Mesendoderm (in vitro differentiated cells): ENCODE measurements around the gene UBASH3A.

Experiments
- DNase-seq: peaks from one replicate; pipeline ENCODE4 v3.0.0; 2013
- H2AK5ac ChIP-seq: 2 replicates; pipeline ENCODE4 v1.6.1; 2013; ENCODE audit warnings: low read length, inconsistent platforms
- H2BK120ac ChIP-seq: 2 replicates; pipeline ENCODE4 v1.6.1; 2013; ENCODE audit warnings: low read depth, mild to moderate bottlenecking, low read length, moderate library complexity, mixed read lengths
- H2BK15ac ChIP-seq: replicated peaks from 2 replicates; pipeline ENCODE4 v1.6.1; 2013; ENCODE audit warnings: low read depth, mild to moderate bottlenecking, moderate library complexity
- H2BK5ac ChIP-seq: 2 replicates; pipeline ENCODE4 v1.6.1; 2013; ENCODE audit warnings: low read length, inconsistent platforms
- H3K18ac ChIP-seq: 2 replicates; pipeline ENCODE4 v1.6.1; 2013; ENCODE audit warnings: mild to moderate bottlenecking, low read length, mixed read lengths
- H3K23ac ChIP-seq: one replicate; pipeline ENCODE4 v1.6.1; 2013; ENCODE audit warnings: low read length
- H3K27ac ChIP-seq: 2 replicates; pipeline ENCODE4 v1.5.1; 2013; ENCODE audit warnings: low read depth, mild to moderate bottlenecking, inconsistent platforms, low read length, moderate library complexity
- H3K27me3 ChIP-seq: 2 replicates; pipeline ENCODE4 v1.6.1; 2013; ENCODE audit warnings: low read length, control low read depth, mild to moderate bottlenecking, inconsistent platforms; ENCODE audit not compliant: insufficient read depth, poor library complexity
- H3K36me3 ChIP-seq: 2 replicates; pipeline ENCODE4 v1.6.1; 2013; ENCODE audit warnings: low read length, inconsistent platforms; ENCODE audit not compliant: control insufficient read depth, insufficient read depth
- H3K4ac ChIP-seq: one replicate; pipeline ENCODE4 v1.6.1; 2013; ENCODE audit warnings: low read depth, mild to moderate bottlenecking, low read length, moderate library complexity
- H3K4me1 ChIP-seq: 2 replicates; pipeline ENCODE4 v1.6.1; 2013; ENCODE audit warnings: low read depth, low read length, inconsistent platforms; ENCODE audit not compliant: control insufficient read depth
- H3K4me2 ChIP-seq: 2 replicates; pipeline ENCODE4 v1.6.1; 2013; ENCODE audit warnings: low read length
- H3K4me3 ChIP-seq: 2 replicates; pipeline ENCODE4 v1.5.1; 2013; ENCODE audit warnings: mild to moderate bottlenecking, low read length
- H3K56ac ChIP-seq: one replicate; pipeline ENCODE4 v1.6.1; 2013; ENCODE audit warnings: low read length
- H3K79me1 ChIP-seq: 2 replicates; pipeline ENCODE4 v1.6.1; 2013; ENCODE audit warnings: low read length, inconsistent platforms
- H3K79me2 ChIP-seq: 2 replicates; pipeline ENCODE4 v1.6.1; 2013; ENCODE audit warnings: mild to moderate bottlenecking, low read length; ENCODE audit not compliant: control insufficient read depth, insufficient read depth
- H3K9ac ChIP-seq: 2 replicates; pipeline ENCODE4 v1.6.1; 2013; ENCODE audit warnings: low read length, inconsistent platforms
- H4K5ac ChIP-seq: one replicate; pipeline ENCODE4 v1.6.1; 2013; ENCODE audit warnings: low read length
- H4K8ac ChIP-seq: one replicate; pipeline ENCODE4 v1.6.1; 2013; ENCODE audit warnings: low read depth, mild to moderate bottlenecking, control low read depth, low read length, moderate library complexity
- WGBS: extraction: QIAGEN DNeasy Blood & Tissue Kit; methylation state at CpG from one replicate; pipeline ENCODE4 v1.1.7; 2013; ENCODE audit warnings: low lambda C conversion rate, missing lambda C conversion rate; ENCODE audit not compliant: insufficient coverage; ENCODE audit errors: extremely low coverage; 5-methylcytosine and 5-hydroxymethylcytosine counted together

UBASH3A gene

DNA sequence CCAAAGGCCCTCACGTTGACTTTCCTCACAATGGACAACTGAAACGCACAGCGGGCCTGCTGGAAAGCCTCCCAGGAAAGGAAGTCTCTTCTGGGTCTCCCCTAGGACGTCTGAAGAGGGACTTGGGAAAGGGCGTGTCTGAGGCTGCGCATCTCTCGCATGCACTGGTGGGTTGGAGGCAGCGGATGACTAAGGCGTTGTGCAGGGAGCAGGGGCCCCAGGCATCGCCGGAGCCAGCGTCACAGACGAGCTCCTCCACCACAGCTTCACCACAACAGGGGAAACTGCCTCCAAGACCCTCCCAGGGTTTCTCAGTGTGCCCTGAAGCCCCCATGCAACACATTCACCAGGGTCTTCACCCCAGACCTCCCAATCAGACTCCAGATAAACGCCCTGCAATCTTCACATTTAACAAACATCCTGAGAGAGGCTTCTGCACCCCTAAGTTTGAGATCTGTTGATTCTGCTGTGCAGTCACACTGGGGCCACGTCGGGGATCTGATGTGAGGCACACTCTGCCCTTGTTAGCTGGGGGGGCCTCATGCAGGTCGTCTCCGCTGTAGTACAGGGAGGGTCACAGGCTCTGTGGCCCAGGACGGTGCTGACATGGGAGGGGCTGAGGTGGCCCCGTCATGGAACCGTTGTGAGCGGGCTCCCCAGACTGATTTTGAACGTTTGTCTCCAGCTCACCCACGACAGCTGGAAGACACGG lies 30.4 kb upstream of the UBASH3A start:
- no peaks in the 10 kb centered on the region for H3K79me1 ChIP-seq
- no peaks in the 10 kb centered on the region for H3K27me3 ChIP-seq
- no peak overlapping the region for H3K23ac ChIP-seq
- H3K9ac ChIP-seq: no peak overlapping the region
- no peak overlapping the region for H3K4me3 ChIP-seq
- H3K36me3 ChIP-seq: no peaks in the 10 kb centered on the region
- no peak overlapping the region for H2BK5ac ChIP-seq
- H3K4ac ChIP-seq: no peak overlapping the region
- H3K18ac ChIP-seq: no peak overlapping the region
- H3K79me2 ChIP-seq: no peaks in the 10 kb centered on the region
- H2BK120ac ChIP-seq: no peak overlapping the region
- no peak overlapping the region for H4K5ac ChIP-seq
- no peak overlapping the region for H3K4me2 ChIP-seq
- no CpG with 5 or more reads among the region's 25 CpGs for WGBS
- no peak overlapping the region for H3K27ac ChIP-seq
- no peaks in the 10 kb centered on the region for H3K4me1 ChIP-seq
- no peak for DNase-seq
- H4K8ac ChIP-seq: no peak overlapping the region
- no peak overlapping the region for H2AK5ac ChIP-seq
- H3K56ac ChIP-seq: no peak overlapping the region
- no peak overlapping the region for H2BK15ac ChIP-seq

DNA sequence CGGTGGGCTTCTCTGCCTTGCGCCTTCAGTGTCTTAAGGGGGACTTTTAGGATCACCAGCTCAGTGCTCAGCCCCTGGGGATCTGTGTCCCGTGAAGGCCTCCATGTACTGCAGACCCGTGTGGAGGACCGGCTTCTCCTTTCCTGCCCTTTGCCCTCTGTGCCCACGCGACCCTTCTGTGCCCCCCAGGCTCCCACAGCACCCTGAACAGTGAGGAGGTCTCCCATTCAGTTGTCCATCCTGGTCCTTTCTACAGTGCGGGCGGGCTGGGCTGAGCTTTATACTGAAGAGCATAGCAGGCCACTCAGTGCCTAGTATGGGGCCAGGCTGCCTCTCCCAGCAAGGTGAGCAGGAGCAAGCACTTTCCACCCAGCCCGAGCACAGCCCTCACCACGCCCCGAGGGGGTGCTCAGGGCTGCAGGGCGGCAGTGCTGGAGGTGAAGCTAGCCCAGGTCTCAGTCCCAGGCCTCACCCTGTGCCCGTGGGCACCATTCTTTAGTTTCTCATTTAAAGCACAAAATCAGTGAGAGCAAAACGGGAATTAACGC lies 29.7 kb upstream of the UBASH3A start:
- no peak overlapping the region for H3K56ac ChIP-seq
- no peak overlapping the region for H2AK5ac ChIP-seq
- WGBS: no CpG with 5 or more reads among the region's 16 CpGs
- no peaks in the 10 kb centered on the region for H3K79me1 ChIP-seq
- no peak overlapping the region for H3K9ac ChIP-seq
- H3K4me3 ChIP-seq: no peak overlapping the region
- no peak overlapping the region for H2BK15ac ChIP-seq
- H3K4me1 ChIP-seq: no peaks in the 10 kb centered on the region
- no peak overlapping the region for H3K27ac ChIP-seq
- no peak overlapping the region for H4K5ac ChIP-seq
- no peaks in the 10 kb centered on the region for H3K79me2 ChIP-seq
- no peak overlapping the region for H2BK120ac ChIP-seq
- H3K27me3 ChIP-seq: no peaks in the 10 kb centered on the region
- no peak overlapping the region for H3K23ac ChIP-seq
- H3K4me2 ChIP-seq: no peak overlapping the region
- H3K36me3 ChIP-seq: no peaks in the 10 kb centered on the region
- H2BK5ac ChIP-seq: no peak overlapping the region
- no peak overlapping the region for H4K8ac ChIP-seq
- DNase-seq: no peak
- no peak overlapping the region for H3K18ac ChIP-seq
- no peak overlapping the region for H3K4ac ChIP-seq

DNA sequence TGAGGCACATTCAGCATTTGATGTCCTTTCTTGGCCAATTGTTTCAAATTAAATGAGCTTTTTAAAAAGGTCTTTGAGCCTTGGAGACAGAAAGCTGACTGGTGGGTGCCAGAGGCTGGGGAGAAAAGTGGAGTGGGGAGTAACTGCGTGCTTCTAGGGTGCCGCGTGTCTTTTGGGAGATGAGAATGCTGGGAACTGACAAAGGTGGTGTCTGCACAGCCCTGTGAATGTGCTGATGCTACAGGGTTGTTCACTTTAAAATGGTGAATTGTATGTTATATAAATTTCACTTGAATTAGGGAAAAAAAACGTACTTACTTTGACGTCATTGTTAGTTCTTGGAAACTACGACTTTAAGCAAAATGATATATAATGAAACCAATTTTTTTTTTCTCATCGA lies 29.2 kb upstream of the UBASH3A start:
- no peak overlapping the region for H3K27ac ChIP-seq
- H3K9ac ChIP-seq: no peak overlapping the region
- no peak overlapping the region for H3K4me3 ChIP-seq
- no peak overlapping the region for H4K8ac ChIP-seq
- 100% methylated on average over 1 of the region's 7 CpGs for whole genome bisulfite sequencing
- H3K18ac ChIP-seq: no peak overlapping the region
- H2BK5ac ChIP-seq: no peak overlapping the region
- H3K4ac ChIP-seq: no peak overlapping the region
- H3K27me3 ChIP-seq: no peaks in the 10 kb centered on the region
- no peaks in the 10 kb centered on the region for H3K79me1 ChIP-seq
- H4K5ac ChIP-seq: no peak overlapping the region
- no peaks in the 10 kb centered on the region for H3K36me3 ChIP-seq
- H2AK5ac ChIP-seq: no peak overlapping the region
- DNase-seq: no peak
- H2BK15ac ChIP-seq: no peak overlapping the region
- H3K4me1 ChIP-seq: no peaks in the 10 kb centered on the region
- H3K4me2 ChIP-seq: no peak overlapping the region
- H2BK120ac ChIP-seq: no peak overlapping the region
- H3K56ac ChIP-seq: no peak overlapping the region
- H3K79me2 ChIP-seq: no peaks in the 10 kb centered on the region
- H3K23ac ChIP-seq: no peak overlapping the region

DNA sequence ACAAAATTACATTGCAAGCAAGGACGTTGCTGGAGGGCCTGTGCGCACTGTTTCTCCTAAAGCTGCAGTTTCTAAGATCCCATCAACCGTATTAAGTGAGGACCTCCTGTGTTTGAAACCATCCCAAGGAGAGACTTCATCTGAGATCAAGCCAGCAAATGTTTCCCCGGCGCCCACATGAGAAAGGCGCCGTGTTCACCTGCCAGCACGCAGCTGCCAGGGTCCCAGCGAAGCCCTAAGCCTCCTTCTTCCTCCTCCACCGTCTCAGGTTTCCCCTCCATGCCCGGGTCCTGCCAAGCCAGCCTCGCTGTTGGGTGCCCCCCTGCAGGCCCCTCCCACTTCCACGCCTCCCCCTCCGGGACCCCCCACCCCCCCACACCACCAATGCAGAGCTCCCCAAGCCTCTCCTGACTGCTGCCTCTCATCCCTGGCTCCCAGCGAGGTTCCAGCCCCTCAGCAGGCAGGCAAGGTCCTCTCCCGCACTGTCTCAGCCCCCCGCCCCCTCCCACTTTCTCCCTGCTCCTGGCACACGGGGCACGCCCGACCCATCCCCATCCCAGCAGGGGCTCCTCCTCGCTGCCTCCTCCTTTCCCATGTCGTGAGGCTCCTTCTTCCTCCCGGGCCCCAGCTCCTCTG lies 28.7 kb upstream of the UBASH3A start:
- no peak overlapping the region for H3K4me2 ChIP-seq
- no peak overlapping the region for H2BK120ac ChIP-seq
- no peak overlapping the region for H2BK15ac ChIP-seq
- no peak overlapping the region for H4K5ac ChIP-seq
- no peaks in the 10 kb centered on the region for H3K36me3 ChIP-seq
- H4K8ac ChIP-seq: no peak overlapping the region
- H3K4me1 ChIP-seq: no peaks in the 10 kb centered on the region
- DNase-seq: no peak
- no peak overlapping the region for H3K4me3 ChIP-seq
- no peaks in the 10 kb centered on the region for H3K79me1 ChIP-seq
- no peak overlapping the region for H3K9ac ChIP-seq
- H3K79me2 ChIP-seq: no peaks in the 10 kb centered on the region
- H3K23ac ChIP-seq: no peak overlapping the region
- no peak overlapping the region for H3K4ac ChIP-seq
- no peak overlapping the region for H3K27ac ChIP-seq
- H3K56ac ChIP-seq: no peak overlapping the region
- no CpG with 5 or more reads among the region's 23 CpGs for WGBS
- no peak overlapping the region for H2BK5ac ChIP-seq
- no peaks in the 10 kb centered on the region for H3K27me3 ChIP-seq
- no peak overlapping the region for H3K18ac ChIP-seq
- no peak overlapping the region for H2AK5ac ChIP-seq

DNA sequence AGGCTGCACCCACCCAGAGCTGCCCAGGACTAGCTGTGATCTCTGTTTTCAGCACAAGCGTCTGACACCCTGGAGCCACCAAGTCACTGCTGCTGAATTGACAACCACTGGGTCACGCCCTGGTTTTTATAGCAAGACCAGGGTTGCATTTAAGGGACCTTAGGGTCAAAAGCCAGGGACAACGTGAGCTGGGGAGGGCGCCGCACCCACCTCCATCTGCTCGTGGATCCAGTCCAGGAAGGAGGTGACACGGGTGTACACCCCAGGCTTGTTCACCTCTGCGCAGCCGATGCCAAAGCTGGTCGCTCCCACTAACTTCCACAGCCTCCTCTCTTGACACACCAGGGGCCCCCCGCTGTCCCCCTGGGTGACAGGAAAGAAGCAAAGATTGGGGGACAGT lies 28.2 kb upstream of the UBASH3A start:
- no peak overlapping the region for H3K4me2 ChIP-seq
- no peak overlapping the region for H2BK120ac ChIP-seq
- H3K4ac ChIP-seq: no peak overlapping the region
- H3K27me3 ChIP-seq: no peaks in the 10 kb centered on the region
- H3K79me2 ChIP-seq: no peaks in the 10 kb centered on the region
- no peak overlapping the region for H3K18ac ChIP-seq
- H4K5ac ChIP-seq: no peak overlapping the region
- no peaks in the 10 kb centered on the region for H3K79me1 ChIP-seq
- no peak overlapping the region for H2BK5ac ChIP-seq
- no peak overlapping the region for H2AK5ac ChIP-seq
- no peaks in the 10 kb centered on the region for H3K4me1 ChIP-seq
- no CpG with 5 or more reads among the region's 11 CpGs for WGBS
- no peak overlapping the region for H3K27ac ChIP-seq
- no peak overlapping the region for H3K23ac ChIP-seq
- no peak overlapping the region for H2BK15ac ChIP-seq
- no peaks in the 10 kb centered on the region for H3K36me3 ChIP-seq
- no peak overlapping the region for H3K4me3 ChIP-seq
- H3K9ac ChIP-seq: no peak overlapping the region
- DNase-seq: no peak
- H3K56ac ChIP-seq: no peak overlapping the region
- no peak overlapping the region for H4K8ac ChIP-seq
